Left ventricle myocardium inferior (tissue), 1 donor: ENCODE measurements around the gene SH2B2. TPM values are rescaled to one million over a fixed set of nuclear protein-coding genes. Genes with fewer than 3 reads are reported as not detected.

ENCODE experiments used
- DNase-seq: peaks from one replicate; pipeline ENCODE4 v3.0.0-alpha.2; 2020
- H3K27ac ChIP-seq: fragments of 200-600 bp; replicated peaks from 2 replicates; pipeline ENCODE4 v1.8.0; 2021
- H3K27me3 ChIP-seq: fragments of 200-600 bp; 2 replicates; pipeline ENCODE4 v1.8.0; 2021; ENCODE audit warnings: low read depth
- H3K36me3 ChIP-seq: fragments of 200-600 bp; 2 replicates; pipeline ENCODE4 v1.8.0; 2021
- H3K4me1 ChIP-seq: fragments of 200-600 bp; 2 replicates; pipeline ENCODE4 v1.8.0; 2021
- H3K4me3 ChIP-seq: fragments of 200-600 bp; 2 replicates; pipeline ENCODE4 v1.8.0; 2021; ENCODE audit warnings: mild to moderate bottlenecking, moderate library complexity
- H3K9me3 ChIP-seq: fragments of 200-600 bp; replicated peaks from 2 replicates; pipeline ENCODE4 v1.8.0; 2021
- intact Hi-C: fragments of 100-400 bp; cut with micrococcal nuclease; formaldehyde crosslinking; loops from one replicate; pipeline ENCODE4 v1.11.0; 2022
- total RNA-seq: library from RNA; stranded (reverse); fragmentation: NEBNext Ultra II Directional; extraction: Animal tissue kit (Norgen Biotek cat#: 25700); gene quantifications from one replicate; pipeline ENCODE4 v1.2.1, GENCODE V29; 2021
- TF ChIP-seq, protein P1 (sequence below): fragments of 200-600 bp; IDR thresholded peaks from 2 replicates; pipeline ENCODE4 v1.8.0; 2021; ENCODE audit warnings: antibody characterized with exemption, mild to moderate bottlenecking, borderline replicate concordance
- donor health status: DM: no; HTN: yes; CAD: no; lungs with severe emphysema.

The SH2B2 gene
- total RNA-seq, 1 donor from 2014 or later: 1.0 TPM

DNA sequence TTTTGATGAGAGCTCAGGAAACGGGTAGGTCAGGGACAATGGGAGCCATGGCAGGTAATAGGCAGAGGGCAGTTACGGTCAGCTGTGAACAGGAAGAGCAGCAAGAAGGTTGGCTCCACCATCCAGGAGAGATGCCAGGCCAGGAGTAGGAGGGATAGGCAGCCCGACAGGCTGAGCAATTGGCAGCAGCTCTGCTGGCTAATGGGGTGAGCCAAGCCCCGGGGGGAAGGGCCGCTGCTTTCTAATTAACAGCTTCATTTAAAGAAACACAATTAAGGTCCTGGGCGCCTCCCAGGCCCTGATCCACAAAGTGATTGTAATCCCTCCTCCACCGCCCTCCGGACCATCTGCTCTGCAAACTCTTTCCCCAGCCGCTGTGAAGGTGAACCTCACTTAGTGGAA is 23.7 kb downstream of the SH2B2 start:
- Histone ChIP-seq H3K4me1 (peaks cover 8% of the 10 kb centered on the region), H3K4me3 (no peak overlapping the region), H3K27ac (no peak overlapping the region), H3K36me3 (no peaks in the 10 kb centered on the region), H3K27me3 (no peaks in the 10 kb centered on the region), H3K9me3 (no peaks in the 10 kb centered on the region)
- no peak for DNase-seq
- TF ChIP-seq, protein P1, sequence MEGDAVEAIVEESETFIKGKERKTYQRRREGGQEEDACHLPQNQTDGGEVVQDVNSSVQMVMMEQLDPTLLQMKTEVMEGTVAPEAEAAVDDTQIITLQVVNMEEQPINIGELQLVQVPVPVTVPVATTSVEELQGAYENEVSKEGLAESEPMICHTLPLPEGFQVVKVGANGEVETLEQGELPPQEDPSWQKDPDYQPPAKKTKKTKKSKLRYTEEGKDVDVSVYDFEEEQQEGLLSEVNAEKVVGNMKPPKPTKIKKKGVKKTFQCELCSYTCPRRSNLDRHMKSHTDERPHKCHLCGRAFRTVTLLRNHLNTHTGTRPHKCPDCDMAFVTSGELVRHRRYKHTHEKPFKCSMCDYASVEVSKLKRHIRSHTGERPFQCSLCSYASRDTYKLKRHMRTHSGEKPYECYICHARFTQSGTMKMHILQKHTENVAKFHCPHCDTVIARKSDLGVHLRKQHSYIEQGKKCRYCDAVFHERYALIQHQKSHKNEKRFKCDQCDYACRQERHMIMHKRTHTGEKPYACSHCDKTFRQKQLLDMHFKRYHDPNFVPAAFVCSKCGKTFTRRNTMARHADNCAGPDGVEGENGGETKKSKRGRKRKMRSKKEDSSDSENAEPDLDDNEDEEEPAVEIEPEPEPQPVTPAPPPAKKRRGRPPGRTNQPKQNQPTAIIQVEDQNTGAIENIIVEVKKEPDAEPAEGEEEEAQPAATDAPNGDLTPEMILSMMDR: no peak
- intact Hi-C loops: no loop called here

DNA sequence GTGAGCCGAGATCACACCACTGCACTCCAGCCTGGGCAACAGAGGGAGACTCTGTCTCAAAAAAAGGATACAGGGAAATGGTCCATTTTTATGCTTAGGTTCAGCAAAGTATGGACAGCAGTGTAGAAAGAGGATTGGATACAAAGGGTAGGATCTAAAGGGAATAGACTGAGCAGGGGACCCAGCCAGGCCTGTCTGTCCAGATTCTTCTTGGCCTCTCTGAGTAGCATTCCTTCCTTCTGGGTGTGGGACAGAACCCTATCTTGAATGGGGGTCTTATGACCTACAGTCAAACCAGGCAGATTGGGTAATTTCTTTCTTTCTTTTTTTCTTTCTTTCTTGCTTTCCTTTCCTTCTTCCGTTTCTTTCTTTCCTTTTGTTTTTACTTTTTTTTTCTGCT is 25.6 kb downstream of the SH2B2 start:
- intact Hi-C loops: no loop called here
- Histone ChIP-seq H3K27me3 (no peaks in the 10 kb centered on the region), H3K36me3 (no peaks in the 10 kb centered on the region), H3K9me3 (no peaks in the 10 kb centered on the region), H3K4me1 (peaks cover 2% of the 10 kb centered on the region), H3K27ac (no peak overlapping the region), H3K4me3 (no peak overlapping the region)
- DNase-seq: no peak
- TF ChIP-seq, protein P1: no peak

DNA sequence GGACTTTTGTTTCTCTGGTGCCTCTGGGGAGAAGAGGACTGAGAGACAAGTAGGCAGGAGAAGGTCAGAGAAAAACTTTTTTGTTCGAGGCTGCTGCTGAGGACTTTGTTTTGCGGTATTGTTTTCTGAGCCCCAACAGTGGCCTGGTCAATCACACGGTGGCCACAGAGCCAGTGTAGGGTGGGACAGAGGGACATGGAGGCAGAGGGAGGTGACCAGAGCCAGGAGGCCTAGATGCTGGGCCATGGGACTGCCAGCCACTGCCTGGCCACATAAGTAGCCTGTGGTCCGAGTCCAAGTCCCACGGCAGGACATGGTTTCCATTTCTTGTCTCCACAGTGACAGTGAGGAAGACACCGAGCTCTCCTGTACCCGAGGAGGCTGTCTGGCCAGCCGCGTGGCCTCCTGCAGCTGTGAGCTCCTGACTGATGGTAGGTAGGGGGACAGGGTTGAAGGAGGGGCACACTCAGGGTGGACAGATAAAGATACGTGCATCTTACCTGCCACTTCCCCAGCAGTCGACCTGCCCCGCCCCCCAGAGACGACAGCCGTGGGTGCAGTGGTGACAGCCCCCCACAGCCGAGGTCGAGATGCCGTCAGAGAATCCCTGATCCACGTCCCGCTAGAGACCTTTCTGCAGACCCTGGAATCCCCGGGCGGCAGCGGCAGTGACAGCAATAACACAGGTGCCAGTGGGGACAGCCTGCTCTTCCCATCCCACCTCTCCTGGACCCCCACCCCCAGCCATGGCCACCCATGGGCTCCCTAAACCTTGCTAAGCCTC is 27.5 kb downstream of the SH2B2 start:
- no peaks in the 10 kb centered on the region for H3K9me3 ChIP-seq
- intact Hi-C loops: no loop called here
- TF ChIP-seq, protein P1: no peak
- DNase-seq: no peak
- no peaks in the 10 kb centered on the region for H3K4me1 ChIP-seq
- no peaks in the 10 kb centered on the region for H3K27me3 ChIP-seq
- H3K27ac ChIP-seq: no peak overlapping the region
- no peaks in the 10 kb centered on the region for H3K36me3 ChIP-seq
- H3K4me3 ChIP-seq: no peak overlapping the region

DNA sequence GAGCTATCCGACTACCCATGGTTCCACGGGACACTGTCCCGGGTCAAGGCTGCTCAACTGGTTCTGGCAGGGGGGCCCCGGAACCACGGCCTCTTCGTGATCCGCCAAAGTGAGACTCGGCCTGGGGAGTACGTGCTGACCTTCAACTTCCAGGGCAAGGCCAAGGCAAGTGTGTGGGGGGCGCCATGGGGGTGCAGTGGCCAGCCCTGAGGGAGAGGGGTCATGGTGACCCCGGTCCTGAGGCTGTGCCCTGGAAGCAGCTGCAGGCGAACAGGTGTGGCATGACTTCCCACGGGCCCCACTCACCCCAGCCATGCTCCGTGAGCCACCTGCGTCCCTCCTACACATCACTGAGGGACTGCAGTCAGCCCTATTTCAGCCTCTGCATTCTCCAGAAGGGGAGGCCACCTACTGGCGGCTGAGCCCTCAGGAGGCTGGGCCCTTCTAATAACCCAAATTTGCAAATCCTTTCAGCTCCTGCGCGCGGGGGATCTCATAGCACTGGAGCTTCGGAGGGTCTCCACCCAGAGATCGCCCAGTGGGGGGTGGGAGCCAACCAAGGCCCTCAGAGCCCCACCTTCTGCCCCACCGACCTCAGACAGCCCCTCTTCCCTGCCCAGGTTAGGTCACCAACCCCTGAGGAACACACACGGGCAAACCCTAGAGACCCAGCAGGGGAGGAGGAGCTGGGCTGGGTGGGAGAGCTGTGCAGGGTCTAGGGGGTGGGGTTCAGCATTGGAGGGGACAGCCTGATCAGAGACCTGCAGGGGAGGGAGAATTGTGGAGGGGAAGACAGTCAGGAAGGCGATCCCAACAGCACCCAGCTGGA is 30.8 kb downstream of the SH2B2 start:
- Histone ChIP-seq H3K4me1 (peaks cover 4% of the 10 kb centered on the region), H3K9me3 (no peaks in the 10 kb centered on the region), H3K4me3 (no peak overlapping the region), H3K27ac (no peak overlapping the region), H3K36me3 (no peaks in the 10 kb centered on the region), H3K27me3 (peaks cover 22% of the 10 kb centered on the region)
- DNase-seq: no peak
- TF ChIP-seq, protein P1: no peak
- intact Hi-C loops: no loop called here

DNA sequence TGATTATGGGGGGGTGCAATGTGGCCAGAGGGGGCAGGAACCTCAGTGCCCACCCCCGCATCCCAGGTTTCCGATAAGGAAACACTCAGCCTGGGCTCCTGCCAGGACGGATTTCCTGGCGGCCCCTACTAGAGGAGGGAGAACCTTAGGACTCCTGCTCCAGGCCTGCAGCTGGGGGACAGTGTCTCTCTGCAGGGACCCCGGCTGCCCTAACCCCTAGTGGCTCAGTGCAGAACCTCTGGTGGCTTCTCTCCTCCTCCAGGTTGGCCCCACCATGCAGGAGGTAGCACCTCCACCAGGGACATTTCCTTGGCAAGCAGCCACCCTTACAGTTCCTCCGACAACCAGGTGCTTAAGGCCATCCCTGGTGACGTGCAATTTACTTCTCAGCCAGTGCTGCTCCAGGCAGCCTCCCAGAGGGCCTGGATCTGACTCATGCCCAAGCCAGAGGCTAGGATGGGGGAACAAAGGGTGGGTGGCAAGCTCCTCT is 31.9 kb downstream of the SH2B2 start:
- Histone ChIP-seq H3K4me1 (peaks cover 4% of the 10 kb centered on the region), H3K9me3 (no peaks in the 10 kb centered on the region), H3K27me3 (peaks cover 33% of the 10 kb centered on the region), H3K27ac (peak overlapping the region; percentile 21), H3K36me3 (no peaks in the 10 kb centered on the region), H3K4me3 (no peak overlapping the region)
- TF ChIP-seq, protein P1: no peak
- intact Hi-C loops: no loop called here
- no peak for DNase-seq
